CD4-positive, alpha-beta memory T cell (primary cell): Measurements from ENCODE around the gene ITGB3. TPM values are rescaled to one million over a fixed set of nuclear protein-coding genes. Genes with fewer than 3 reads are reported as not detected.
A peak's percentile ranks its signal among the peaks of the same experiment; 100 is the strongest.

Experiments
- CTCF ChIA-PET: fragments of 350-600 bp; sonication (Branson Sonifier 250); formaldehyde crosslinking; loops from one replicate; lab custom pipeline; 2021; ENCODE audit warnings: inconsistent platforms; ENCODE audit not compliant: partially characterized antibody; lab: Charles Lee
- POLR2A ChIA-PET: fragments of 350-600 bp; sonication (Branson Sonifier 250); formaldehyde crosslinking; loops from one replicate; lab custom pipeline; 2021; ENCODE audit not compliant: partially characterized antibody; lab: Charles Lee
- DNase-seq, 5 donors: peaks; one replicate each; pipeline versions ENCODE4 v3.0.0 to v3.0.0-alpha.2; 2020 to 2022; ENCODE audit warnings: mixed read lengths in 1 of 5
- H3K27ac ChIP-seq: one replicate; pipeline ENCODE4 v1.7.0; 2013; ENCODE audit warnings: low read depth, low read length
- H3K27me3 ChIP-seq: 2 replicates; pipeline ENCODE4 v1.7.0; 2013; ENCODE audit warnings: mild to moderate bottlenecking, low read length, moderate library complexity; ENCODE audit not compliant: insufficient read depth
- H3K36me3 ChIP-seq: 2 replicates; pipeline ENCODE4 v1.7.0; 2013; ENCODE audit warnings: mild to moderate bottlenecking, low read length, moderate library complexity; ENCODE audit not compliant: insufficient read depth
- H3K4me1 ChIP-seq: 2 replicates; pipeline ENCODE4 v1.7.0; 2013; ENCODE audit warnings: mild to moderate bottlenecking, low read length, moderate library complexity; ENCODE audit not compliant: insufficient read depth
- H3K4me3 ChIP-seq, 2 donors: one replicate each; pipeline ENCODE4 v1.7.0; 2013; ENCODE audit warnings: low read length in 2 of 2, mild to moderate bottlenecking in 1 of 2
- H3K9me3 ChIP-seq, 2 donors: one replicate each; pipeline ENCODE4 v1.7.0; 2013; ENCODE audit warnings: low read length in 2 of 2, control low read depth in 1 of 2; ENCODE audit not compliant: control insufficient read depth in 1 of 2
- H3K27ac Mint-ChIP-seq, 7 donors: one replicate each; pipeline ENCODE4 v1.8.0; 2020 to 2021; ENCODE audit warnings: mixed read lengths in 7 of 7, mild to moderate bottlenecking in 6 of 7, inconsistent platforms in 3 of 7, moderate library complexity in 3 of 7
- H3K27me3 Mint-ChIP-seq, 2 donors: one replicate each; pipeline ENCODE4 v1.8.0; 2020 to 2021; ENCODE audit warnings: mixed read lengths in 2 of 2
- H3K36me3 Mint-ChIP-seq, 2 donors: one replicate each; pipeline ENCODE4 v1.8.0; 2020 to 2021; ENCODE audit warnings: mixed read lengths in 2 of 2, inconsistent platforms in 1 of 2, mild to moderate bottlenecking in 1 of 2
- H3K4me1 Mint-ChIP-seq, 4 donors: one replicate each; pipeline ENCODE4 v1.8.0; 2020 to 2021; ENCODE audit warnings: mixed read lengths in 4 of 4, mild to moderate bottlenecking in 1 of 4
- H3K4me3 Mint-ChIP-seq, 8 donors: one replicate each; pipeline ENCODE4 v1.8.0; 2020 to 2021; ENCODE audit warnings: mixed read lengths in 8 of 8, mild to moderate bottlenecking in 7 of 8, moderate library complexity in 6 of 8, inconsistent platforms in 3 of 8
- H3K9me3 Mint-ChIP-seq, 8 donors: one replicate each; pipeline ENCODE4 v1.8.0; 2020 to 2021; ENCODE audit warnings: mixed read lengths in 8 of 8, mild to moderate bottlenecking in 5 of 8, inconsistent platforms in 3 of 8, moderate library complexity in 1 of 8
- intact Hi-C: fragments of 100-400 bp; cut with micrococcal nuclease; formaldehyde crosslinking; loops from one replicate; pipeline ENCODE4 v1.15.1; 2023
- polyA plus RNA-seq, 2 donors: library from polyadenylated mRNA; unstranded; fragments of 300-500 nt; fragmentation: Illumina TruSeq; gene quantifications; one replicate each; pipeline ENCODE4 v1.2.3, GENCODE V29; 2021
- total RNA-seq, 2 experiments: library from RNA; stranded (reverse); gene quantifications; one replicate each; pipeline ENCODE4 v1.2.3, GENCODE V29; 2021

The ITGB3 gene
- total and polyA plus RNA-seq, 4 experiments from 2014 or later = not detected

- Histone ChIP-seq H3K36me3 (no peaks in the 10 kb centered on the region), H3K4me1 (peaks cover 51% of the 10 kb centered on the region), H3K9me3 (no peaks in the 10 kb centered on the region), H3K4me3 (no peak within 1 kb of the TSS), H3K27ac (no peak within 1 kb of the TSS), H3K27me3 (no peaks in the 10 kb centered on the region)
- POLR2A ChIA-PET = interaction anchor here (0.6 to 7.0 kb wide), 2 partner anchors 21 to 1105 kb away, joined by 3 to 98 read pairs; partner anchors contain the start of gene CDC27
- Mint-ChIP-seq H3K4me1 (peaks cover 33 to 55% (median 44%) of the 10 kb centered on the region in 4 donors), H3K27me3 (peaks cover 0 to 2% of the 10 kb centered on the region in 2 donors), H3K27ac (peak within 1 kb of the TSS in 6 of 7 donors; percentile 14 to 93 (median 64)), H3K36me3 (no peaks in the 10 kb centered on the region), H3K4me3 (peak within 1 kb of the TSS in 1 of 8 donors; percentile 29), H3K9me3 (no peaks in the 10 kb centered on the region)
- CTCF ChIA-PET = interaction anchor here (1.4 to 2.9 kb wide), 2 partner anchors 10 to 20 kb away, joined by 3 to 11 read pairs; no protein-coding TSS in a partner anchor
- intact Hi-C loops = no loop called here
- DNase-seq = no peak
Measured at GRCh38 chr17:47208744-47209488, 44.7 kb upstream of the ITGB3 start, which contains the start of gene MYL4. MYL4 (plus strand) TSS chr17:47209348; CDS start chr17:47209423, 75 bp downstream.

GRCh38 chr17:47209499-47209898, 44.1 kb upstream of the ITGB3 start:
- H3K36me3 Mint-ChIP-seq = no peaks in the 10 kb centered on the region
- Histone ChIP-seq H3K9me3 (no peaks in the 10 kb centered on the region), H3K27ac (no peak overlapping the region), H3K36me3 (no peaks in the 10 kb centered on the region), H3K27me3 (no peaks in the 10 kb centered on the region), H3K4me3 (no peak overlapping the region), H3K4me1 (peaks cover 45% of the 10 kb centered on the region)
- DNase-seq = no peak
- ChIA-PET POLR2A (interaction anchor here (7.0 kb wide), 1 partner anchor 22 kb away, joined by 98 read pairs; the partner anchor contains the start of gene CDC27), CTCF (no interaction called here)
- peaks cover 0 to 2% of the 10 kb centered on the region in 2 donors for H3K27me3 Mint-ChIP-seq
- intact Hi-C loops = no loop called here
- H3K4me1 Mint-ChIP-seq = peaks cover 27 to 49% (median 38%) of the 10 kb centered on the region in 4 donors
- H3K9me3 Mint-ChIP-seq = no peaks in the 10 kb centered on the region
- H3K4me3 Mint-ChIP-seq = peak overlapping the region in 1 of 8 donors; percentile 29
- peak overlapping the region in 2 of 7 donors; percentile 14 to 46 for H3K27ac Mint-ChIP-seq

GRCh38 chr17:47210105-47210504, 43.5 kb upstream of the ITGB3 start:
- Mint-ChIP-seq H3K9me3 (no peaks in the 10 kb centered on the region), H3K36me3 (no peaks in the 10 kb centered on the region), H3K4me1 (peaks cover 21 to 43% (median 32%) of the 10 kb centered on the region in 4 donors), H3K27ac (no peak overlapping the region), H3K4me3 (no peak overlapping the region), H3K27me3 (peaks cover 0 to 2% of the 10 kb centered on the region in 2 donors)
- Histone ChIP-seq H3K4me3 (no peak overlapping the region), H3K36me3 (no peaks in the 10 kb centered on the region), H3K4me1 (peaks cover 39% of the 10 kb centered on the region), H3K27me3 (no peaks in the 10 kb centered on the region), H3K27ac (no peak overlapping the region), H3K9me3 (no peaks in the 10 kb centered on the region)
- DNase-seq = no peak
- intact Hi-C loops = no loop called here
- ChIA-PET CTCF (no interaction called here), POLR2A (no interaction called here)

- H3K27me3 Mint-ChIP-seq = peaks cover 0 to 2% of the 10 kb centered on the region in 2 donors
- peaks cover 15 to 36% (median 25%) of the 10 kb centered on the region in 4 donors for H3K4me1 Mint-ChIP-seq
- no peak for DNase-seq
- Histone ChIP-seq H3K27me3 (no peaks in the 10 kb centered on the region), H3K36me3 (no peaks in the 10 kb centered on the region), H3K4me1 (peaks cover 33% of the 10 kb centered on the region), H3K4me3 (no peak overlapping the region), H3K9me3 (no peaks in the 10 kb centered on the region), H3K27ac (no peak overlapping the region)
- H3K27ac Mint-ChIP-seq = peak overlapping the region in 1 of 7 donors; percentile 42
- CTCF ChIA-PET = no interaction called here
- POLR2A ChIA-PET = interaction anchor here (1.6 kb wide), 1 partner anchor 21 kb away, joined by 3 read pairs; no protein-coding TSS in a partner anchor
- no peaks in the 10 kb centered on the region for H3K9me3 Mint-ChIP-seq
- no peaks in the 10 kb centered on the region for H3K36me3 Mint-ChIP-seq
- intact Hi-C loops = no loop called here
- H3K4me3 Mint-ChIP-seq = no peak overlapping the region
Measured at GRCh38 chr17:47210779-47211178, 42.8 kb upstream of the ITGB3 start.

GRCh38 chr17:47212458-47212857, 41.2 kb upstream of the ITGB3 start:
- Mint-ChIP-seq H3K27me3 (peaks cover 0 to 2% of the 10 kb centered on the region in 2 donors), H3K27ac (peak overlapping the region in 1 of 7 donors; percentile 7), H3K36me3 (no peaks in the 10 kb centered on the region), H3K4me1 (peaks cover 11 to 33% (median 17%) of the 10 kb centered on the region in 4 donors), H3K4me3 (no peak overlapping the region), H3K9me3 (no peaks in the 10 kb centered on the region)
- H3K36me3 ChIP-seq = no peaks in the 10 kb centered on the region
- ChIA-PET POLR2A (no interaction called here), CTCF (no interaction called here)
- no peaks in the 10 kb centered on the region for H3K27me3 ChIP-seq
- intact Hi-C loops = no loop called here
- H3K9me3 ChIP-seq = no peaks in the 10 kb centered on the region
- H3K4me3 ChIP-seq = no peak overlapping the region
- DNase-seq = no peak
- peaks cover 33% of the 10 kb centered on the region for H3K4me1 ChIP-seq
- no peak overlapping the region for H3K27ac ChIP-seq

- H3K27me3 Mint-ChIP-seq = peaks cover 0 to 2% of the 10 kb centered on the region in 2 donors
- H3K27ac Mint-ChIP-seq = peak overlapping the region in 2 of 7 donors; percentile 34 to 52
- Histone ChIP-seq H3K27me3 (no peaks in the 10 kb centered on the region), H3K27ac (no peak overlapping the region), H3K9me3 (no peaks in the 10 kb centered on the region), H3K36me3 (no peaks in the 10 kb centered on the region), H3K4me1 (peaks cover 33% of the 10 kb centered on the region), H3K4me3 (no peak overlapping the region)
- intact Hi-C loops = no loop called here
- POLR2A ChIA-PET = interaction anchor here (3.3 kb wide), 1 partner anchor 8 kb away, joined by 13 read pairs; no protein-coding TSS in a partner anchor
- no peaks in the 10 kb centered on the region for H3K9me3 Mint-ChIP-seq
- peaks cover 6 to 30% (median 15%) of the 10 kb centered on the region in 4 donors for H3K4me1 Mint-ChIP-seq
- CTCF ChIA-PET = no interaction called here
- H3K4me3 Mint-ChIP-seq = no peak overlapping the region
- H3K36me3 Mint-ChIP-seq = no peaks in the 10 kb centered on the region
- no peak for DNase-seq
Measured at GRCh38 chr17:47213540-47213939, 40.1 kb upstream of the ITGB3 start.

GRCh38 chr17:47214931-47215330, 38.7 kb upstream of the ITGB3 start:
- DNase-seq = no peak
- no peak overlapping the region for H3K4me3 ChIP-seq
- CTCF ChIA-PET = no interaction called here
- Mint-ChIP-seq H3K27me3 (peaks cover 0 to 2% of the 10 kb centered on the region in 2 donors), H3K27ac (no peak overlapping the region), H3K4me1 (peaks cover 6 to 35% (median 22%) of the 10 kb centered on the region in 4 donors), H3K36me3 (no peaks in the 10 kb centered on the region), H3K9me3 (no peaks in the 10 kb centered on the region), H3K4me3 (no peak overlapping the region)
- H3K27me3 ChIP-seq = no peaks in the 10 kb centered on the region
- H3K4me1 ChIP-seq = peaks cover 42% of the 10 kb centered on the region
- intact Hi-C loops = no loop called here
- H3K27ac ChIP-seq = no peak overlapping the region
- H3K36me3 ChIP-seq = no peaks in the 10 kb centered on the region
- POLR2A ChIA-PET = interaction anchor here (3.3 kb wide), 1 partner anchor 10 kb away, joined by 13 read pairs; no protein-coding TSS in a partner anchor
- no peaks in the 10 kb centered on the region for H3K9me3 ChIP-seq
